ENCODE results near the gene EID2. TPM values are rescaled to one million over a fixed set of nuclear protein-coding genes. Genes with fewer than 3 reads are reported as not detected.

Gene EID2
- polyA plus RNA-seq, 10 donors, result 8.5 to 12.7 (median 10.8) TPM

- DNase-seq, result peak; percentile 53 to 82 (median 70)
Observed at GRCh38 chr19:39506944-39507714, 32.8 kb downstream of the EID2 start.

- no peak for DNase-seq
Observed at GRCh38 chr19:39506598-39506943, 33.4 kb downstream of the EID2 start.

GRCh38 chr19:39502640-39503417, 37.1 kb downstream of the EID2 start:
- DNase-seq, result peak; percentile 48 to 86 (median 79)

DNA sequence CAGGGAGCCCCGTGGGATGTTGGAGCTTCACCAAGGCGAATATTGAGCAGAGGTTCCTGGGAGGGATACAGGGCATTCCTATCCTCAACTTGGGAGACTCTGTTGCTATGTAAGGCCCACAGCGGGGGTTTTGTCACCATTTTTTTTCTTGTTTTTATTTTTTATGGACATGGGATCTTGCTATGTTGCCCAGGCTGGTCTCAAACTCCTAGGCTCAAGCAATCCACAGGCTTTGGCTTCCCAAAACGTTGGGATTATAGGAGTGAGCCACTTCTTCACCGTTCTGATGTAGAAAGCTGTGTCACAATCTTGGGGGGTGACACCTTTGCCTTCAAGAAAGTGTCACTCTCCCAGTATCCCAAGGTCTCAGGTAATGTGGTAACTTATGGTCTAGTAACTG, 38.6 kb downstream of the EID2 start:
- no peak for DNase-seq

GRCh38 chr19:39500543-39500942, 39.4 kb downstream of the EID2 start:
- DNase-seq, result no peak

DNA sequence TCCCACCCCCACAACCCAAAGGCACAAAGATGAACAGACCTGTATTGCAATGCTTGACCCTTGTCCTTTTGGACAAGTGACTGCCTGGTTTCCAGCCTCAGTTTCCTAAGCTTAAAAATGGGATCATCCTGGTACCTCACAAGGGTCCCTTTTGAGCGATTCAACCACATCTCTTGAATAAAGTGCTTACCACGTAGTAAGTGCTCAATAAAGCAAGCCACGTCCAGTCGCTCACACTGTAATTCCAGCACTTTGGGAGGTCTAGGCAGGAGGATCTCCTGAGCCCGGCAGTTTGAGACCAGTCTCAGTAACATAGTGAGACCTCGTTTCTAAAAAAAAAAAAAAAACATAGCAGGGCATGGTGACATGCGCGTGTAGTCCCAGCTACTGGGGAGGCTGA, 40.0 kb downstream of the EID2 start:
- DNase-seq, result no peak

DNA sequence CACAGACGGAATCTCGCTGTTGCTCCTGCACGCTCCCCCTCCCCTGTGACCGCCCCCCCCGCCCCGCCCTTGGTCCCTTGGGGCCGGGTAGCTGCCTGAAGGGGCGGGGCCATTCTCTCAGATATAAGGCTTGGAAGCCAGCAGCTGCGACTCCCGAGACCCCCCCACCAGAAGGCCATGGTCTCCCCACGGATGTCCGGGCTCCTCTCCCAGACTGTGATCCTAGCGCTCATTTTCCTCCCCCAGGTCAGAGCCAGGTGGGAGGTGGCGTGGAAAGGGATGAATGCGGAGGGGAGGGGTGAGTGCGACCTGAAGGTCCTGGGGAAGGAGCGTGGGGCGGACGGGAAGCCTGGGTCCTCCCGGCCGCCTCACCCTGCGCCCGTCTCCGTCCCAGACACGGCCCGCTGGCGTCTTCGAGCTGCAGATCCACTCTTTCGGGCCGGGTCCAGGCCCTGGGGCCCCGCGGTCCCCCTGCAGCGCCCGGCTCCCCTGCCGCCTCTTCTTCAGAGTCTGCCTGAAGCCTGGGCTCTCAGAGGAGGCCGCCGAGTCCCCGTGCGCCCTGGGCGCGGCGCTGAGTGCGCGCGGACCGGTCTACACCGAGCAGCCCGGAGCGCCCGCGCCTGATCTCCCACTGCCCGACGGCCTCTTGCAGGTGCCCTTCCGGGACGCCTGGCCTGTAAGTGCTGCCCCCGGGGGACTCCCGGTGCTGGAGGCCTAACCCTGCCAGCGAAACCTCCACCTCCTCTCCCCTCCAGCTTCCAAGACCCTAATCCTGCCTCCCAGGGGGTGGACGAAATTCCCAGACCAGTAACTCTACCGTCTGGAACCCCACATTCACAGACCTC, 40.9 kb downstream of the EID2 start, which contains the start of gene DLL3:
Gene DLL3, plus strand, starts transcription at position 150 of the 845 bp plus-strand sequence. Its CDS starts 28 bp downstream, at position 178.
- peak in 1 of 3 donors; percentile 27 for DNase-seq

GRCh38 chr19:39497996-39498797, 41.8 kb downstream of the EID2 start:
- peak in 2 of 3 donors; percentile 45 to 71 for DNase-seq

DNA sequence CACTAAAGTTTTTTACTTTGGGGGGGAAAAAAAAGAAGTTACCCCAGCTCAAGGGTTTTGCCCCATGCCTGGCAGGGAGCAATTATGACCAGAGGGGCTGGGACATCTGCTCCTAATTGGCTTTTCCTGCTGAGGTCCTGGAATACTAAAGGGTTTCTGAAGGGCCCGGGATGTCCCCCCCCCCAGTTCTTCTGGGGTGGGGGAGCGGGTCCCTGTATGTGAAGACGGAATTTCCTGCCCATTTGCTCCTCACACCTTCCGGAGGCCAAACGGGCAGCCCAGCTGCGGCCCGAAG, 42.3 kb downstream of the EID2 start:
- DNase-seq, result no peak

DNA sequence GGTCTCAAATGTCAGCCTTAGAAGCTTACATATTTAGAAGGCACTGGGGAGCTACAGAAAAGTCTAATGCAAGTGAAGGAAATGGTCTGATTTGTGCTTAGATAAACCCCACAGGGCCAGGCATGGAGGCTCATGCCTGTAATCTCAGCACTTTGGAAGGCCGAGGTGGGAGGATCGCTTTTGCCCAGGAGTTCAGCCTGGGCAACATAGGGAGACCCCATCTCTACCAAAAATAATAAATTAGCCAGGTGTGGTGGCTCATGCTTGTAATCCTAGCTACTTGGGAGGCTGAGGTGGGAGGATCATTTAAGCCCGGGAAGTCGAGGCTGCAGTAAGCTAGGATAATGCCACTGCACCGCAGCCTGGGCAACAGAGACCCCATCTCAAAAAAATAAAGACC, 43.9 kb downstream of the EID2 start:
- no peak for DNase-seq

GRCh38 chr19:39494661-39495060, 45.3 kb downstream of the EID2 start:
- no peak for DNase-seq

- DNase-seq, result no peak
Observed at GRCh38 chr19:39492788-39493187, 47.2 kb downstream of the EID2 start.

GRCh38 chr19:39492225-39492624, 47.7 kb downstream of the EID2 start:
- no peak for DNase-seq

DNA sequence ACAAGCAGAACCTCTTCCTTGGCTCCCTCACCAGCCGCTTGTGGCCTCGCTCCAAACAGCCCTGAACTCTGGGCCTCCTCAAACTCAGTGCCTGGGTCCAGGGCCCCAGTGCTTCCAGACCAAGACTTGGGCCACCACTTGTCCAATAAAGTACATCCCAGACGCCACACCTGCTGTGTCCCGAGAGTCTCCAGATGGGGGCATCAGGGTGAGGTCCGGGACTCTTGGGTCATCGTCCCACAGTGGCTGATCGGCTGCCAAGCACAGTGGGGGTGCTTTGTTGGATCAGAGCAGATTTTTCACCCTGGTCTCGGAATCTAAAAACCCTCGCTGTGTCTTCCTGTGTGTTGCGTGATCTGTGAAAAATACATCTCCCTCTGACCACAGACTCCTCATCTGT, 50.2 kb downstream of the EID2 start:
- no peak for DNase-seq

Other genes starting within 250 kb of the EID2 start
- not detected for gene IFNL1, start 243.8 kb downstream of the EID2 start, polyA plus RNA-seq (ENCODE audit: insufficient read length in 10 of 10)
- 1 to 10 TPM in 3 of 10 donors, under 1 TPM in 7; 0.59 to 1.9 (median 0.87) TPM for gene LRFN1, start 219.3 kb downstream of the EID2 start, polyA plus RNA-seq (ENCODE audit: insufficient read length in 10 of 10)
- gene GMFG, start 204.1 kb downstream of the EID2 start, polyA plus RNA-seq (ENCODE audit: insufficient read length in 10 of 10), result 10 to 100 TPM; 11.5 to 28.5 (median 19.5) TPM
- 10 to 100 TPM; 62.5 to 92.8 (median 68.9) TPM for gene SAMD4B, start 197.7 kb downstream of the EID2 start, polyA plus RNA-seq (ENCODE audit: insufficient read length in 10 of 10)
- gene PAF1, start 149.1 kb downstream of the EID2 start, polyA plus RNA-seq (ENCODE audit: insufficient read length in 10 of 10), result 10 to 100 TPM; 33.8 to 43.8 (median 38.7) TPM
- gene MED29, start 148.8 kb downstream of the EID2 start, polyA plus RNA-seq (ENCODE audit: insufficient read length in 10 of 10), result 10 to 100 TPM; 18.9 to 27.5 (median 24.9) TPM
- gene ZFP36, start 133.3 kb downstream of the EID2 start, polyA plus RNA-seq (ENCODE audit: insufficient read length in 10 of 10), result 100 to 1,000 TPM in 2 of 10 donors, 10 to 100 TPM in 8; 25.2 to 399 (median 70.0) TPM
- gene PLEKHG2, start 127.5 kb downstream of the EID2 start, polyA plus RNA-seq (ENCODE audit: insufficient read length in 10 of 10), result 10 to 100 TPM; 34.2 to 70.9 (median 50.2) TPM
- 1,000 to 10,000 TPM; 1,738 to 2,174 (median 1,918) TPM for gene RPS16, start 104.2 kb downstream of the EID2 start, polyA plus RNA-seq (ENCODE audit: insufficient read length in 10 of 10)
- 10 to 100 TPM; 70.0 to 97.2 (median 78.8) TPM for gene SUPT5H, start 94.6 kb downstream of the EID2 start, polyA plus RNA-seq (ENCODE audit: insufficient read length in 10 of 10)
- 10 to 100 TPM; 43.8 to 53.9 (median 46.7) TPM for gene TIMM50, start 59.3 kb downstream of the EID2 start, polyA plus RNA-seq (ENCODE audit: insufficient read length in 10 of 10)
- gene DLL3, start 41.2 kb downstream of the EID2 start, polyA plus RNA-seq (ENCODE audit: insufficient read length in 10 of 10), result under 1 TPM in 9 of 10 donors, not detected in 1; 0.07 to 0.30 (median 0.15) TPM
- gene SELENOV, start 25.0 kb downstream of the EID2 start, polyA plus RNA-seq (ENCODE audit: insufficient read length in 10 of 10), result under 1 TPM in 1 of 10 donors, not detected in 9; 0.13 TPM
- 1 to 10 TPM; 2.0 to 3.0 (median 2.4) TPM for gene EID2B, start 7.3 kb downstream of the EID2 start, polyA plus RNA-seq (ENCODE audit: insufficient read length in 10 of 10)
- under 1 TPM in 2 of 10 donors, not detected in 8; 0.34 to 0.71 TPM for gene LGALS13, start 62.4 kb upstream of the EID2 start, polyA plus RNA-seq (ENCODE audit: insufficient read length in 10 of 10)
- not detected for gene LGALS16, start 115.8 kb upstream of the EID2 start, polyA plus RNA-seq (ENCODE audit: insufficient read length in 10 of 10)
- gene LGALS14, start 164.3 kb upstream of the EID2 start, polyA plus RNA-seq (ENCODE audit: insufficient read length in 10 of 10), result under 1 TPM in 8 of 10 donors, not detected in 2; 0.30 to 0.81 (median 0.56) TPM
- 1 to 10 TPM in 7 of 10 donors, under 1 TPM in 3; 0.22 to 3.1 (median 2.2) TPM for gene CLC, start 197.9 kb upstream of the EID2 start, polyA plus RNA-seq (ENCODE audit: insufficient read length in 10 of 10)
- not detected for gene LEUTX, start 238.7 kb upstream of the EID2 start, polyA plus RNA-seq (ENCODE audit: insufficient read length in 10 of 10)